ENCODE measurements around the gene PDE3A. TPM values are rescaled to one million over a fixed set of nuclear protein-coding genes. Genes with fewer than 3 reads are reported as not detected.

Gene PDE3A
- total and polyA plus RNA-seq, 10 of the 15 experiments (the other 5 are each of a cell fraction or from before 2014, with no cell fraction given) = 0.01 to 2.6 (median 1.5) TPM

- H3K27me3 ChIP-seq (replicated peaks in 1 of 2; ENCODE audit: control insufficient read depth in 2 of 2, insufficient read depth in 2 of 2, low read length in 1 of 2) = no peaks in the 10 kb centered on the region; a peak in 1 of 4 replicates
- H3K27ac ChIP-seq (ENCODE audit: control insufficient read depth, insufficient read depth) = no peak overlapping the region
- H3K9ac ChIP-seq (ENCODE audit: control insufficient read depth, insufficient read depth, low read length) = no peak overlapping the region
- FAIRE-seq (no peak), DNase-seq (ENCODE audit: low read depth, low spot score) (no peak), ATAC-seq (no peak)
- H3K4me3 ChIP-seq = no peak overlapping the region
- H3K4me2 ChIP-seq (ENCODE audit: control insufficient read depth, insufficient read depth) = no peak overlapping the region
- SMC1A ChIA-PET (ENCODE audit: uncharacterized antibody, unreplicated experiment) = no interaction called here
- intact Hi-C loops (cut with micrococcal nuclease; ENCODE audit: unreplicated experiment) = loop anchor here (10.0 kb wide), 1 partner anchor 706 kb away; no protein-coding TSS in a partner anchor
- POLR2A ChIA-PET = no interaction called here
- no peaks in the 10 kb centered on the region for H4K20me1 ChIP-seq (ENCODE audit: control insufficient read depth, insufficient read depth)
- H3K9me3 ChIP-seq (replicated peaks; ENCODE audit: control insufficient read depth, insufficient read depth, low read length) = no peaks in the 10 kb centered on the region
- CTCF ChIA-PET = interaction anchor here (0.8 kb wide), 1 partner anchor 15 kb away, joined by 3 read pairs; no protein-coding TSS in a partner anchor
- in situ Hi-C loops (cut with MboI) = no loop called here
- WGBS (ENCODE audit: insufficient coverage, insufficient replicate concordance, low lambda C conversion rate, missing lambda C conversion rate) = 68% methylated on average over 4 of the region's 4 CpGs
- no peak overlapping the region for H2AFZ ChIP-seq (ENCODE audit: control insufficient read depth, low read depth, low read length)
- RAD21 ChIA-PET (ENCODE audit: unreplicated experiment) = no interaction called here
- no peaks in the 10 kb centered on the region for H3K79me2 ChIP-seq (ENCODE audit: control insufficient read depth, insufficient read depth, low read length)
- BruUV-seq (replicated peaks) = no TSS peak
- no peaks in the 10 kb centered on the region for H3K4me1 ChIP-seq (ENCODE audit: control insufficient read depth, insufficient read depth, low read length)
- no peaks in the 10 kb centered on the region for H3K36me3 ChIP-seq (ENCODE audit: control insufficient read depth in 2 of 2, insufficient read depth in 2 of 2, low read length in 1 of 2)
- TF ChIP-seq ZZZ3 (IDR thresholded peaks at IDR 0.05; ENCODE audit: control insufficient read depth, insufficient read length, low read depth) = no peak
- no peak for TF ChIP-seq STAT3 (IDR thresholded peaks at IDR 0.05; ENCODE audit: low read depth, low read length)
- TF ChIP-seq E4F1 (IDR thresholded peaks at IDR 0.05; ENCODE audit: borderline replicate concordance, partially characterized antibody) = no peak
- TF ChIP-seq NFYB (IDR thresholded peaks at IDR 0.05; ENCODE audit: insufficient read depth, low read depth, low read length) = no peak
- TF ChIP-seq NR2F1 (conservative IDR thresholded peaks at IDR 0.05) = no peak
- TF ChIP-seq HCFC1 (IDR thresholded peaks at IDR 0.05; ENCODE audit: low read length) = no peak
- TF ChIP-seq IRF3 (IDR thresholded peaks at IDR 0.05) = no peak
- no peak for TF ChIP-seq BCL3 (IDR thresholded peaks at IDR 0.05; ENCODE audit: borderline replicate concordance, insufficient read depth, low read depth, low read length, poor library complexity, severe bottlenecking)
- TF ChIP-seq ZBTB11 (CRISPR knock-in tag; IDR thresholded peaks at IDR 0.05) = no peak
- TF ChIP-seq RFX5 (IDR thresholded peaks at IDR 0.05; ENCODE audit: low read depth, low read length) = no peak
- TF ChIP-seq EP300 (IDR thresholded peaks at IDR 0.05; ENCODE audit: borderline replicate concordance in 1 of 2, control insufficient read depth in 1 of 2, low read depth in 2 of 2, low read length in 2 of 2) = no peak
- no peak for TF ChIP-seq ZNF217 (IDR thresholded peaks at IDR 0.05)
These were observed 101.0 kb downstream of the PDE3A start for GRCh38 chr12:20469300-20469699.
